DMS153 (cell line): ENCODE data around the gene GAB2.

Experiments used
- DNase-seq: peaks from one replicate; lab custom pipeline; 2025; lab: John Stamatoyannopoulos, UW

Gene GAB2

GRCh38 chr11:78341841-78342240 is 75.8 kb downstream of the GAB2 start:
- no peak for DNase-seq

GRCh38 chr11:78340530-78340929 is 77.1 kb downstream of the GAB2 start:
- DNase-seq = no peak

GRCh38 chr11:78339945-78340344 is 77.7 kb downstream of the GAB2 start:
- no peak for DNase-seq

- DNase-seq = peak; percentile 90
Measured at GRCh38 chr11:78339483-78339882, 78.1 kb downstream of the GAB2 start.

GRCh38 chr11:78338702-78339101 is 78.9 kb downstream of the GAB2 start:
- DNase-seq = no peak

GRCh38 chr11:78338138-78338537 is 79.5 kb downstream of the GAB2 start:
- peak; percentile 42 for DNase-seq

GRCh38 chr11:78337554-78337924 is 80.1 kb downstream of the GAB2 start:
- DNase-seq = no peak

- no peak for DNase-seq
Measured at GRCh38 chr11:78336877-78337553, 80.6 kb downstream of the GAB2 start.

GRCh38 chr11:78334109-78334508 is 83.5 kb downstream of the GAB2 start:
- no peak for DNase-seq

GRCh38 chr11:78332872-78333271 is 84.7 kb downstream of the GAB2 start:
- DNase-seq = no peak

- no peak for DNase-seq
Measured at GRCh38 chr11:78332174-78332866, 85.3 kb downstream of the GAB2 start.

- no peak for DNase-seq
Measured at GRCh38 chr11:78331711-78332110, 85.9 kb downstream of the GAB2 start.

- DNase-seq = no peak
Measured at GRCh38 chr11:78330361-78330760, 87.3 kb downstream of the GAB2 start.

GRCh38 chr11:78327945-78328344 is 89.7 kb downstream of the GAB2 start:
- no peak for DNase-seq

- DNase-seq = no peak
Measured at GRCh38 chr11:78325274-78325781, 92.3 kb downstream of the GAB2 start.

- DNase-seq = no peak
Measured at GRCh38 chr11:78323363-78323762, 94.3 kb downstream of the GAB2 start.

GRCh38 chr11:78319453-78319955 is 98.1 kb downstream of the GAB2 start:
- no peak for DNase-seq

- DNase-seq = no peak
Measured at GRCh38 chr11:78318321-78319114, 99.1 kb downstream of the GAB2 start.

- no peak for DNase-seq
Measured at GRCh38 chr11:78315724-78316123, 101.9 kb downstream of the GAB2 start.

- no peak for DNase-seq
Measured at GRCh38 chr11:78314762-78315161, 102.9 kb downstream of the GAB2 start.

GRCh38 chr11:78313898-78314297 is 103.7 kb downstream of the GAB2 start:
- DNase-seq = no peak

- DNase-seq = no peak
Measured at GRCh38 chr11:78313181-78313795, 104.3 kb downstream of the GAB2 start.
